Endometrial microvascular endothelial cells (primary cell): ENCODE measurements around the gene COQ2. TPM values are rescaled to one million over a fixed set of nuclear protein-coding genes. Genes with fewer than 3 reads are reported as not detected.
"Not testable (repeated sequence)": the region's sequence is repeated elsewhere in the genome, so short reads cannot be mapped to it uniquely, and the experiment has no call there.

ENCODE experiments used
- in situ Hi-C: cut with HindIII; loops from 2 replicates; pipeline ENCODE4 v1.10.0; 2017; ENCODE audit warnings: low sequenced_read_pairs, low pct_unique_long_range_greater_than_20kb; ENCODE audit errors: inconsistent ontology term
- total RNA-seq: library from RNA; depleted of rRNA; stranded (reverse); fragments of >200 nt; gene quantifications from one replicate; pipeline ENCODE4 v1.2.3, GENCODE V29; 2015; ENCODE audit errors: inconsistent ontology term

COQ2 gene
- total RNA-seq, 1 donor from 2014 or later, result 26.6 TPM

DNA sequence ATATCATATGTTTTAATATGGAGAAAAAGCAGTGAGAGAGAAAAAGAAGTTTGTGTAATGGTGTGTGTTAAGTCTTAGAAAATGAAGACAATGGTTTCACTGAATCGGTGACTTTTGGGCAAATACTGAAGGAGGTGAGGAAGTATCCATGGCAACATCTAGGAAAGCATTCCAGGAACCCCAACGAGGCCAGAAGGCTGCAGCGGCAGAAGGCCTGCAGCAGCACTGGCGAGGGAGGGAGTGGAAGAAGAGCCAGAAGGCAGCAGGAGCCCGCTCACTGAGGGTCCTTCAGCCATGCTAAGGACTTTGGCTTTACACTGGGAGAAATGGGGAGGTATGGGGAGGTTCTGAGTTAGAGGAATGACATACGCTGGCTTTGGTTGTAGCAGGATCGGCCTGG, 26.8 kb downstream of the COQ2 start:
- in situ Hi-C loops, result no loop called here

DNA sequence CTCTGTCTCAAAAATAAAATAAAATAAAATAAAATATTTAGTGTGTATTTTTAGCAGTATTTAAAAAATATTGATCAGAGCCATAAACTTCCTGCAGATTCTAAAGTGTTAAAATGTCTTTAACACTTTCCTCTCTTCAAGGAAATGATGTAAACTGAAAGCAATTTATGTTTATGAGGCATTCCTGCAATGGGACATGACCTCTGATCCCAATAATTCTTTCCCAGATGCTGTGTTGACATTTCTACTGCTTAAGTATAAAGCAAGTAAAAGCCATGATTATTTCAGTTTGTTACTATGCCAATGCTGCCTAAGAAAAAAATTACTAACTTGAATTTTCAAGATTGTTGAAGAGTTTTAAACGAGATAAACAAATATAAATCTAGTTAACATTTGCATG, 29.0 kb downstream of the COQ2 start:
- in situ Hi-C loops, result no loop called here

DNA sequence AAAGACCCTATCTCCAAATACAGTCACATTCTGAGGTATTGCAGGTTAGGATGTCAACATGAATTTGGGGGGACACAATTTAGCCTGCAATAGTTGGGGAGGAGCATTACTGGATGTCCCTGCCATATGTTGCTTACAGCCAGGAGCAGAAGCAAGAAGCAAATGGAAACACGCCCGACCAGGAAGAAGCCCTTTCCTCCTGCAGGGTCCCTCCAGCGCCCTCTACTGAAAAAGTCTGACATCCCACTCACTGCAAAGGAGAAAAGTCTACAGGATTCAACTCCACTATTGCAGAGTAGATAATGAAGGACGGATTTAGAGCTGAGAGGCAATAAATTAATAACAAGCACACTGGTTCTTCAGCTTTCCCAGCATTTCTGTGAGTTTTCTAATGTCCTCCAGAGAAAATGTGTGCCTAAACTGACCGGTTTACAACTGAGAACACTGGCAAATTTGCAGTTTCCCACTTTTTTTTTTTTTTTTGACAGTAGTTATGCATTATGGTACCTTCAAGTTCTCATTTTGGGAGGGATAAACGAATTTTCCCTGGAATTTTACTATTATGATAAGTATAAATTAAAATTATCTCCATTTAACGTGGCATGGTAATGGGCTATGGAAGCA, 31.7 kb downstream of the COQ2 start:
- in situ Hi-C loops, result no loop called here

DNA sequence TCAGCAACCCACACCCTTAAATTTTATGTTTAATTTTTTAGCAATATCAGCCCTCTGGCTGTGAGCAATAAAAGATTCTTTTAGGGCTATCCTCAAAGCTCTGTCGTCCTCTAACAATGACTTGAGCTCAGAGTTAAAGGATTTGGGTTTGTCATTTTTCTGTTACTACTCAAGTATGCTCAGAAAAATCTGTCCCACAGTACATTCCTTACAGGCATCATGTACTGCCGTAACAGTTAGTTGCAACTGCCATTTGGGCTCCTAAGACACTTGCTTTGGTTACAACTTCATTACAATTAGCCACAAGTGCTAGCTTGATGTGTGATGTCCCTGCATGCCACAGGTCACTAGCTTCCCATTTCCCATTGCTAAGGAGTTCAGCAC, 33.2 kb downstream of the COQ2 start:
- in situ Hi-C loops, result no loop called here

DNA sequence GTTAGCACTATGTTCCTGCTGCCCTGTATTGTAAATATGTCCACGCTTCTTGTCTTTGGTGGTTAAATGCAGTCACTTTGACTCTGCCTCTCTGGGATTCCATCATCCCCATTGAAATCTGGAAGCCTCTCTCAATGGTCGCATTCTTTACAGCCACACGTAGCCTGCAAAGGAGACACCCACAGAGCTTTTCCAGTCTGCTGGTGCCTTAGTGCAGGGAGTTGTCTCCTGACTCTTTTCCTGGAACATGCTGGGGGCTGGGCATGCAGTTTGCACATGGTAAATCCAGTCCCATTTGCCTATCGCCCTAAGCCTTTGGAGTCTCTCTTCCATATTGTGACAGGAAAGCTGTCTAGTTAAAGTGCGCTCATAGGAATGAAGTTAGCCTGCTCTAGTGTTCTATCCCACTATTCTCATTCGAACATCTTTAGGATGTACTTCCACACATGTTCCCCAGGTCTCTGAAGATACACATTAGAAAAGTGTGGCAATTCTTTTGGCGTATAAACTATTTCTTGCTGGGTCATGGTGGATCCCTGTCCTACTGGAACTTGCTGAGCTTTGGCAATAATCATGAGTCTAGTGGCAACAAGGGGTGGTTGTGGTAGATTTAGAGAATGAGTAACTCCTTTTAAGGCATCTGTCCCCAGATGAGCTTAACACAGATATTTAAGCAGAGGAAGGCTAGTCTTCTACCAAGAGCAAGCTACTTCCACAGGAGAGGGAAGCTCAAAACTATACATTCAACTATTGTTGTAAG, 33.7 kb downstream of the COQ2 start:
- in situ Hi-C loops, result no loop called here

DNA sequence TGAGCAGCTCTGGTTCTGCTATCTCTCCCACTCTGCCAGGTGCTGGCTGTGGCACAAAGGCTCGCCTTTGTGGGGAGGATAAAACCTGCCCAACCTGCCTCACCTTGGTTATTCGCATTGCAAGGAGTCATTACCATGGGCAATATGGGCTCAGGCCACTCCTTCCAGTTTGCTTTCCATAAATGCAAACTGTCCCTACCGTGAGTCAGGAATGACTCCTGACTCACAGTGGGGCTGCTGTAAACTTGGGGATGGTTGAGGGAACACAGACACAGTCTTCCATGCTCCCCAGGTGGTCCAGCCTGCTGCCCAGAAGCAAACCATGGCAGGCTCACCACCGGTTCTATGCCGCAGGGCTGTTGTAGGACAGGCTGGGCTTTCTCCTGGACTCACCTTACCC, 36.1 kb downstream of the COQ2 start:
- in situ Hi-C loops, result no loop called here

DNA sequence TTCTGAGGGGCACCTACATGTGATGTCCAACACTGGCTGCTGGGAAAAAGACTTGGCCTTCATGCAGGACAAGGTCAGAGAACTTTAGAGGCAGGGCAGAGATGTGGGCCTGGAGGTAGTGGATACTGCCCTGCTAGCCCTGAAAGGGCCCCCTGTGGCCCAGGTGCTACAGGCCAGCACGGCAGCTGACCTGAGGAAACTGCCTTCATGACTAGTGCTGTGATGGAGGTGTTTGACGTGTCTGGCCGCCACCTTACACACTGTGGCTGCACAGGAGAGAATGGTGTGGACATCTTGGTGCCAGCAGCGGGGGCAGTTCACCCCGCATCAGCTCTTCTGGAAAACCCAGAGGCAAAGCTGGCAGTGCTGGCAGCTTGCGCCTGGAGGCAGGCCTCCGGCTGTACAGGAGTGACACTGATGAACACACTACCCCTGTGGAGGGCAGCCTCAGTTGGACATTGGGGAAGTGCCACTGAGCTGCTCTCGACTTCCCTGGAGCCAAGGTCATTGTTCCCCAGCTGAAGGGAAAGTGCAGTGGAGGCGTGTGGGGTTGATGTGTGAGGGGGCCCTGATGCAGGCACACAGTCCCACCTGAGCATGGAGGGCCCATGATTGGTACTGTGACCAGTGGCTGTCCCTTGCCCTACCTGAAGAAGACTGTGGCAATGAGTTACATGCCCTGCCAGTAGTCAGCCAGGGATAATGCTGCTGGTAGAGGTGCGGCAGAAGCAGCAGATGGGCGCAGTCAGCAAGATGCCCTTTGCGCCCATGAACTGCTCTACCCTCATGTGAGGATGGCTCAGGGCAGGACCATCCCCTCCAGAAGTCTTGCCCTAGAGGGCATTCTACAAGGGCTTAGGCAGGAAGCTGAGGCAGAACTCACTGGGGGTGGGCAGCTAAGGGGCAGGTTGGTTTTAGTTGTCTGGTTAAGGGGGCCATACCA, 36.9 kb downstream of the COQ2 start:
- in situ Hi-C loops, result no loop called here

DNA sequence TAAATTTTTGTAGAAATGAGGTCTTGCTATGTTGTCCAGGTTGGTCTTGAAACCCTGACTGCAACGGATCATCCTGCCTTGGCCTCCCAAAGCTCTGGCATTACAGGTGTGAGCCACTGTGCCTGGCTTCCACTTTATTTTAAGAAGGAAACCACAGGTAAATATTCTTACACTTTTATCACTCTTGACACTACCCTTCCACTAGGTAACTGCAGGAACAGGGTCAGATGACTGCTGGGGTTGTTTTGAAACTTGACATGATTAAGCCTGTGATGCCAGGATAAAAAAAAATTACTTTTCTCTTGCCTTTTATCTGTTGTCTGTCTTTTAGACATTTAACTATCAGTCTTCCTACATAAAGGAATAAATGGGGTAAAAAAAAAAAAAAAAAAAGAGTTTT, 43.5 kb downstream of the COQ2 start:
- in situ Hi-C loops, result no loop called here

DNA sequence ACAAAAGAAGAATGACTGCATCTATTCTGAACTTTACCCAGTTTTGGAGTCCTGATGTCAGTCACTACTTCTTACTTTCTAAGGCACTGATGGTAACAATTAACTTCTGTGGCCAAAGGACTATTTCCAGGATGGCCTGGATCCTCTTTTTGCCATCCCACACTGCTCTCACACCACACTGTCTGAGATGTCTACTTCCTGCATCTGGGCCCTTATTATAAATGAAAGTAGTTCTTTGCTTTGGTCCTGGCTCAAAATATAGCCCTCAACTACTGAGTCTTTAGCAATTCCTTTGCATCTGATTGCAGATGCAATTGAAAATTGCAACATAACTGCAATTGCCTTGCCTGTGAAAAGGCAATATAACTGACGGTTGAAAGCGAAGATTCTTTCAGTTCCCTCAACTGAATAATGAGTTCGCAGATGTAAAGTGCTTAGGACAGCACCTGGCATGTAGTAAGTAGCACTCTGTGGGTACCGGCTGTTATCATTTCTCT, 44.2 kb downstream of the COQ2 start:
- in situ Hi-C loops, result no loop called here

DNA sequence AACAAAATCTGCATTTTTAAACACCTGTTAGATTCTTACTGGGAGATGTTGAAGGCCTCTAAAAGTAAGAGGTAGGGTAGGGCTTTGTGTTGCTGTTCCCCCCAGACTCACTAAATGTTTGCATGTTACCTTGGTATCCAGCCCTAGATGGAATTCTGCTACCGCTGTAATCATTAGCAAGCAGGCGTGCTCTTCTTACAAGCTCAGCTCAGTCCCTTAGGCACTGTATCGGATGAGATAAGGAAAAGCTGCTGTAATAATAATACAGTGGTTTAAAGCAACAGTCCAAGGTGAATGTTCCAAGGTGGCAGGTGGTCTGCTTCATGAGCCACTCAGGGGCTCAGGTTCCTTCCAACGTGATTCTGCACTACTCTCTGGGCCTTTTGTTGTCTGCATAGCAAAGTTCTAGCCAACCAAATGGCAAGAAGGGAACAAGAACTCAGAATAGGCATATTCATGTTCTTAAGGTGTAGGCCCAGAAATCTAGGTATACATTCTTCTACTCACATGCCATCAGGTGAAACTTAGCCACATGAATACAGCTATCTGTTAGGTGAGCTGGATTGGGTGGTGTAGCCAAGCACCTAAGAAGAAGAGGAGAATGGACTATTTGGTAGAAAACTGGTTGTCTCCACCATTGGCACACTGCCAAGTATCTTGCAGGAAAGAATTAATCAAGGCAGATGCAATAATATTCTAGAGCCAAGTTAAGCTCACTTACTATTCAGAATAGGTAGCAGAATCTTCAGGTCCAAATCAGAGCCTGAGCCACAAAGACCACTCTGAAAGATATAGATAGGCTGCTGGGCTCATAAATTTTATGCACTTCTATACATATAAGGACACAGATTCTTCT, 46.0 kb downstream of the COQ2 start:
- in situ Hi-C loops, result no loop called here

DNA sequence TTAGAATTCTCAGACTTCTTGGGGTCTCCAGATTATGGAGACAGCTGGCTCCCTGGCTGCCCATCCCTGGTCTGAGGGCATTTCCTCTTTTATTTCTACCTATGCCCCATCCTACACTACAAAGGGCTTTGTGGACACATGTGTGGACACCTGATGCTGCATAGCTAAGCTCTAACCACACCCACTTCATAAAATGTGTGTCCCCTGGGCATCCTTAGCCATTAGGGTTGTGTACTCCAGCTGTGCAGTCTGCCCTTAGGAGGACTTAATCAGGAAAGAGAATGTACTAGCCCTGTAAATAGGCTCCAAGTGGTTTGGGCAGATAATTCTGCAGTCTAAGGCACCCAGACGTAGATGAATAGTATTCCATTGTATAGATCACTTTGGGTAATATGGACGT, 47.0 kb downstream of the COQ2 start:
- in situ Hi-C loops, result no loop called here

DNA sequence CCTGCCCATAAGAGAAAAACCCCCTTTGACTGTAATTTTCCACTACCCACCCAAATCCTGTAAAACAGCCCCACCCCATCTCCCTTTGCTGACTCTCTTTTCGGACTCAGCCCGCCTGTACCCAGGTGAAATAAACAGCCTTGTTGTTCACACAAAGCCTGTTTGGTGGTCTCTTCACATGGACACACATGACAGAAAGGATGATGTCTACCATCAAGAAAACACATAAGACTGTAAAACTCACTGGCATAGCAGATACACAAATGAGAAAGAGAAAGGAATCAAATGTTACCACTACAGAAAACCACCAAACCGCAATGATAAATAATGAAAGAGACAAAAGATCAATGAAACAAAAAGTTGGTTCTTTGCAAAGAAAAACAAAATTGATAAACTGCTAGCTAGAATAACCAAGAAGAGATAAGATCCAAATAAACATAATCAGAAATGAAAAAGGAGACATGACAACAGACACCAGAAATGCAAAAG, 48.9 kb downstream of the COQ2 start:
- in situ Hi-C loops, result not testable (repeated sequence)

DNA sequence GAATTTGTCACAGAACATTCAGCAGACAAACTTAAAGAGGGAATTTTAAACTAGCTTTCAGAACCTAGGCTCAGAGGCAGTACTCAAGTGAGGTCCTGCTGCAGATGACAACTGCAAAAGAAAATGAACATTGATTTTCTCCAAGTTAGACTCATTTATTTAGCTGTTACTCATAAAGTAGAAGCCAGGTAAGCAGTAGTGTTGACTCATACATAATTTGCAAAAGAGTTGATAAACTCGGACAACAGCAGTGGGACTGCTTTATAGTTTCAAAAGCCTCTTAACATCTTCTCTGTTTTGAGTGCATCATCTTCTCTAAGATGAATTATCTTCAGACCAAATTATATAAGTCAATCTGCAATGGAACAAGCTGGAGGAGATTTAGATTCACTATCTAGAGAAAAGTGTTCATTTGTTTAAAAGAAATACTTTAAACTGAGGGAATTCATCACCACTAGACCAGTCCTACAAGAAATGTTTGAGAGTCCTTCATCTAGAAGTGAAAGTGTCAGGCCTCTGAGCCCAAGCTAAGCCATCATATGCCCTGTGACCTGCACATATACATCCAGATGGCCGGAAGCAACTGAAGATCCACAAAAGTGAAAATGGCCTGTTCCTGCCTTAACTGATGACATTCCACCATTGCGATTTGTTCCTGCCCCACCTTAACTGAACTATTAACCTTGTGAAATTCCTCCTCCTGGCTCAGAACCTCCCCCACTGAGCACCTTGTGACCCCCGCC, 49.5 kb downstream of the COQ2 start:
- in situ Hi-C loops, result no loop called here

DNA sequence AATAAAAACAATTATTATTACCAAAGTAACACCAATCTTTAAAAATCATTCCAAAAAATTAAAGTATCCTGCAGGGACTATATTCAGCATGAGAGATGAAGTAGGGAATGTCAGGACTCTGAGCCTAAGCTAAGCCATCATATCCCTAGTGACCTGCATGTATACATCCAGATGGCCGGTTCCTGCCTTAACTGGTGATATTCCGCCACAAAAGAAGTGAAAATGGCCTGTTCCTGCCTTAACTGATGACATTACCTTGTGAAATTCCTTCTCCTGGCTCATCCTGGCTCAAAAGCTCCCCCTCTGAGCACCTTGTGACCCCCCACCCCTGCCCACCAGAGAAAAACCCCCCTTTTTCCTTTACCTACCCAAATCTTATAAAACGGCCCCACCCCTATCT, 50.2 kb downstream of the COQ2 start:
- in situ Hi-C loops, result not testable (repeated sequence)

DNA sequence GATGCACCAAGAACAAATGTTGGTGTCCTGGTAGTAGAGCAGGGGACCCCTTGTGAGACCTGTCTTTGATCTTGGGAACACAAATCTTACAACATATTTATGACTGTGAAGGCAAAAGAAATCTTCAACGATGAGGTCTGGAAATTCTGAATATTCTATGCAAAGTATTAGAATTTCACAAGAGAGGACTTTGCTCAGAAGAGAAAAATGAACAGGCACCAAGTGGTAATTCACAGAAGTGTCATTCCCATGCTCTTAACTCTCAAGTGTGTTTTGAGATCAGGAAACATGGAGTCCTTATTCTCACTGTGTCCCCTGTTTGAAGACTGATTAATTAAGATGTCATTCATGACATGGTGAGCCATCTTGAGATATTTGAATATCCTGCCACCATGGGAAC, 52.5 kb downstream of the COQ2 start:
- in situ Hi-C loops, result no loop called here

DNA sequence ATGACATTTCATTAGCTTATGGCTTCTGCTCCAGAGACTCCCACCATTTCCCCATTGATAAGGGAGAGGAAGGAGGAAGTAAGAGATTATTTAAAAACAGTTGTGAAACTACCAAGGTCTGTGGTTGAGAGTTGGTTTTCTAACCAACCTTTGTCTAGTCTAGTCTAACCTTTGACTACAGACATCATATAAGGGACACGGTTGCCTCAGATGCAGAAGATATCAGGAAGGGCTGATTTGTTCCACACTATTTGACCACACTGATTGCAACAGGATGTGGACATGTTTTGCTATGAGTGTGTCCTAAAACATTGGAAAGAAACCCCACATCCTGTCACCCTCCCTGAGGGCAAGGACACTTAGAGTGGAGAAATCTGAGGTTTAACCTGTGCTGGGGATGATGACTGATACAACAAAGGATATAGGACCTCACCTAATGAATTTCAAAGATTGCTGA, 53.0 kb downstream of the COQ2 start:
- in situ Hi-C loops, result no loop called here

DNA sequence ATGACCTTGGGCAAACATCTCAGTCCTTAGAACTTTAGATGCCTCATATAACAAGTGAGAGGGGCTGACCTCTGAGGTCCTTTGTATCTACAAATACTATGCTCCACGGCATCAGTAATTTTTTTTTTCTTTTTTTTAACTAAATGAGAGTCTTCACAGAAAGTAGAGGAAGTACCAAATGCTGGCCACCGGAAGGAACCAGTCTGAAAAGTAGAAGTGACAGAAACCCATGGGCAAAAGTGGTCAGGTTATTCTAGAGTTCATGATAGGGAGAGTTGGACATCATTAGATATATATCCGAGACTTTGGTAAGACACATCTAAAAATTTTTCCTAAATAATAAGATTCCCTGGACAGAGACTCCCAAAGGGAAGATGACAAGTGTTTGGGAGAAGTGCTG, 53.7 kb downstream of the COQ2 start:
- in situ Hi-C loops, result no loop called here

DNA sequence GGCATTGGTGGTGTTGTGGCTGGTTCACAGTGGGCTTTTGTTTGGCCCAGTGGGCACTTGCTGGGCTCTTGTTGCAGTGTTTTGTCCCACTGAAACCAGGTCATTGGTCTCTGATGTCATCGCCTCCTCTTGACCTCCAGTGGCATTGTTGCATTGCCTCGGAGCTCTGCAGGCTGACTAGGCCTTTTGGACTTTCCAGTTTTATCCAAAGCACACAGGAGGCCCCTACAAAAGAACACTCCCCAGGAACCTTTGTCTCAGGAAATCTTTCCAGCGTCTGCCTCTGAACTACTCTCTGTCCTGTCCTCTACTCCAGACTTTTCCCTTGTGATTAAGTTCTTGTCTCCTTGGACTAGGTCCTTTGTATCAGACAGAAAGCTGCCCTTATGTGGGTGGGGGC, 54.8 kb downstream of the COQ2 start:
- in situ Hi-C loops, result no loop called here
